ENCODE measurements around the gene TMEM51. TPM values are rescaled to one million over a fixed set of nuclear protein-coding genes. Genes with fewer than 3 reads are reported as not detected.

TMEM51 gene
- total RNA-seq, 2 experiments from 2014 or later = 0.18 to 0.23 TPM

Other genes with a start within 250 kb of the TMEM51 start
- under 1 TPM; 0.21 to 0.55 TPM for gene FHAD1, start 93.5 kb downstream of the TMEM51 start, total RNA-seq

Measured in activated CD8-positive, alpha-beta T cell treated with anti-CD3 and anti-CD28 coated beads, Interleukin-2, amount 10 ng/mL, durations not matched to agents 7 days and 5 days (primary cell).